Caco-2 (cell line): ENCODE data around the gene TASL. TPM values are rescaled to one million over a fixed set of nuclear protein-coding genes. Genes with fewer than 3 reads are reported as not detected.

Experiments used
- BruUV-seq: library from RNA; stranded (reverse); fragments of 400-500 nt; replicated peaks from 2 replicates; lab custom pipeline; 2021; lab: Mats Ljungman, UMichigan
- CTCF ChIA-PET: fragments of 300-600 bp; sonication (Branson Sonifier 250); formaldehyde crosslinking; loops from one replicate; lab custom pipeline; 2022; ENCODE audit warnings: antibody characterized with exemption; lab: Charles Lee
- POLR2A ChIA-PET: fragments of 300-600 bp; sonication (Branson Sonifier 250); formaldehyde crosslinking; loops from one replicate; lab custom pipeline; 2022; ENCODE audit warnings: antibody characterized with exemption; lab: Charles Lee
- DNase-seq, 2 experiments: peaks; one replicate each; pipeline versions ENCODE4 v3.0.0 to v3.0.0-alpha.2; 2020 to 2022
- H3K27me3 ChIP-seq: replicated peaks from 2 replicates; pipeline ENCODE4 v1.6.0; 2011; ENCODE audit warnings: low read length; ENCODE audit not compliant: control insufficient read depth, insufficient read depth
- H3K36me3 ChIP-seq: 2 replicates; pipeline ENCODE4 v1.5.1; 2011; ENCODE audit warnings: low read length; ENCODE audit not compliant: control insufficient read depth, insufficient read depth
- H3K4me1 ChIP-seq: fragments of 250-450 bp; sonication (Bioruptor Pico); 2 replicates; pipeline ENCODE4 v1.5.1; 2020; ENCODE audit warnings: mild to moderate bottlenecking
- H3K4me3 ChIP-seq: 2 replicates; pipeline ENCODE4 v1.5.1; 2011; ENCODE audit warnings: low read depth, mild to moderate bottlenecking, control low read depth, low read length
- H3K9me3 ChIP-seq: fragments of 250-450 bp; sonication (Bioruptor Pico); 2 replicates; pipeline ENCODE4 v1.5.1; 2020; ENCODE audit warnings: mild to moderate bottlenecking, moderate library complexity
- H3K27ac Mint-ChIP-seq: one replicate; pipeline ENCODE4 v1.8.0; 2022; ENCODE audit warnings: mixed read lengths; ENCODE audit not compliant: unreplicated experiment
- H3K27me3 Mint-ChIP-seq: one replicate; pipeline ENCODE4 v1.8.0; 2022; ENCODE audit warnings: mixed read lengths; ENCODE audit not compliant: insufficient read depth, unreplicated experiment
- H3K36me3 Mint-ChIP-seq: one replicate; pipeline ENCODE4 v1.8.0; 2022; ENCODE audit warnings: mild to moderate bottlenecking, mixed read lengths; ENCODE audit not compliant: insufficient read depth, unreplicated experiment
- H3K4me1 Mint-ChIP-seq: one replicate; pipeline ENCODE4 v1.8.0; 2022; ENCODE audit warnings: low read depth, mixed read lengths; ENCODE audit not compliant: unreplicated experiment
- H3K4me3 Mint-ChIP-seq: one replicate; pipeline ENCODE4 v1.8.0; 2022; ENCODE audit warnings: mild to moderate bottlenecking, moderate library complexity, mixed read lengths; ENCODE audit not compliant: unreplicated experiment
- H3K9me3 Mint-ChIP-seq: one replicate; pipeline ENCODE4 v1.8.0; 2022; ENCODE audit warnings: mixed read lengths; ENCODE audit not compliant: unreplicated experiment
- intact Hi-C: fragments of 100-400 bp; cut with micrococcal nuclease; formaldehyde crosslinking; loops from one replicate; pipeline ENCODE4 v1.10.0; 2022; ENCODE audit not compliant: unreplicated experiment
- total RNA-seq: library from RNA; stranded (reverse); gene quantifications from 2 replicates; pipeline ENCODE4 v1.2.3, GENCODE V29; 2022
- TF ChIP-seq, protein P1 (sequence below), 2 experiments: fragments of 200-600 bp in 1 of 2; IDR thresholded peaks; 1 replicate in 1 of 2; 2 replicates in 1 of 2; pipeline versions ENCODE4 v1.5.1 to v1.8.0; 2011 to 2022; ENCODE audit warnings: antibody characterized with exemption in 1 of 2, control low read depth in 1 of 2, inconsistent platforms in 1 of 2, low read depth in 1 of 2, low read length in 1 of 2, mild to moderate bottlenecking in 1 of 2, moderate library complexity in 1 of 2; ENCODE audit not compliant: insufficient read depth in 1 of 2, severe bottlenecking in 1 of 2, unreplicated experiment in 1 of 2

The TASL gene
- total RNA-seq, 1 experiment from 2014 or later = not detected

DNA sequence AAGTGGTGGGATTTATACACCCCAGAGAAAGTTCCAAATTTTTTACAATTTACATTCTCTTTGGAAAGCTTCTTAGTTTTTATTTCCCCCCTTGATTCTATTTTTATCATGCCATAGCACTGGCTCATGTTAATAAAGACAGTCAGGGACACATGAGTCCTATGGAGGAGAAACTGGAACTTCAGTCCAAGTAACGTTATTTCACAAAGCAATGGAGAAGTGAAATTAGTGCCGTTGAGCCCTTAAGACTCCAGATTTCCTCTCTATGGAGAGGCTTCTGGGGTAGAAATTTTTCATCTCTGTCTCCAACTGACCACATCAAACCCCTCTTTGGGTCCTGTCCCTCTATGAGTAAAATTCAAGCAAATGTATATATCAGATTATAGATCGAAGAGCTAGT lies 12.8 kb upstream of the TASL start:
- H3K4me1 Mint-ChIP-seq = no peaks in the 10 kb centered on the region
- no peak overlapping the region for H3K4me3 ChIP-seq
- no peak overlapping the region for H3K4me3 Mint-ChIP-seq
- ChIA-PET CTCF (no interaction called here), POLR2A (no interaction called here)
- H3K27me3 Mint-ChIP-seq = peaks cover 2% of the 10 kb centered on the region
- intact Hi-C loops = no loop called here
- H3K9me3 Mint-ChIP-seq = no peaks in the 10 kb centered on the region
- no peaks in the 10 kb centered on the region for H3K4me1 ChIP-seq
- no peaks in the 10 kb centered on the region for H3K36me3 Mint-ChIP-seq
- no TSS peak for BruUV-seq
- H3K36me3 ChIP-seq = no peaks in the 10 kb centered on the region
- no peaks in the 10 kb centered on the region for H3K9me3 ChIP-seq
- H3K27ac Mint-ChIP-seq = no peak overlapping the region
- no peak for DNase-seq
- no peaks in the 10 kb centered on the region for H3K27me3 ChIP-seq
- TF ChIP-seq, protein P1, sequence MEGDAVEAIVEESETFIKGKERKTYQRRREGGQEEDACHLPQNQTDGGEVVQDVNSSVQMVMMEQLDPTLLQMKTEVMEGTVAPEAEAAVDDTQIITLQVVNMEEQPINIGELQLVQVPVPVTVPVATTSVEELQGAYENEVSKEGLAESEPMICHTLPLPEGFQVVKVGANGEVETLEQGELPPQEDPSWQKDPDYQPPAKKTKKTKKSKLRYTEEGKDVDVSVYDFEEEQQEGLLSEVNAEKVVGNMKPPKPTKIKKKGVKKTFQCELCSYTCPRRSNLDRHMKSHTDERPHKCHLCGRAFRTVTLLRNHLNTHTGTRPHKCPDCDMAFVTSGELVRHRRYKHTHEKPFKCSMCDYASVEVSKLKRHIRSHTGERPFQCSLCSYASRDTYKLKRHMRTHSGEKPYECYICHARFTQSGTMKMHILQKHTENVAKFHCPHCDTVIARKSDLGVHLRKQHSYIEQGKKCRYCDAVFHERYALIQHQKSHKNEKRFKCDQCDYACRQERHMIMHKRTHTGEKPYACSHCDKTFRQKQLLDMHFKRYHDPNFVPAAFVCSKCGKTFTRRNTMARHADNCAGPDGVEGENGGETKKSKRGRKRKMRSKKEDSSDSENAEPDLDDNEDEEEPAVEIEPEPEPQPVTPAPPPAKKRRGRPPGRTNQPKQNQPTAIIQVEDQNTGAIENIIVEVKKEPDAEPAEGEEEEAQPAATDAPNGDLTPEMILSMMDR (IDR thresholded peaks at IDR 0.05; ENCODE audit: insufficient read depth in 1 of 2, low read depth in 1 of 2, low read length in 1 of 2, severe bottlenecking in 1 of 2, unreplicated experiment in 1 of 2) = no peak

DNA sequence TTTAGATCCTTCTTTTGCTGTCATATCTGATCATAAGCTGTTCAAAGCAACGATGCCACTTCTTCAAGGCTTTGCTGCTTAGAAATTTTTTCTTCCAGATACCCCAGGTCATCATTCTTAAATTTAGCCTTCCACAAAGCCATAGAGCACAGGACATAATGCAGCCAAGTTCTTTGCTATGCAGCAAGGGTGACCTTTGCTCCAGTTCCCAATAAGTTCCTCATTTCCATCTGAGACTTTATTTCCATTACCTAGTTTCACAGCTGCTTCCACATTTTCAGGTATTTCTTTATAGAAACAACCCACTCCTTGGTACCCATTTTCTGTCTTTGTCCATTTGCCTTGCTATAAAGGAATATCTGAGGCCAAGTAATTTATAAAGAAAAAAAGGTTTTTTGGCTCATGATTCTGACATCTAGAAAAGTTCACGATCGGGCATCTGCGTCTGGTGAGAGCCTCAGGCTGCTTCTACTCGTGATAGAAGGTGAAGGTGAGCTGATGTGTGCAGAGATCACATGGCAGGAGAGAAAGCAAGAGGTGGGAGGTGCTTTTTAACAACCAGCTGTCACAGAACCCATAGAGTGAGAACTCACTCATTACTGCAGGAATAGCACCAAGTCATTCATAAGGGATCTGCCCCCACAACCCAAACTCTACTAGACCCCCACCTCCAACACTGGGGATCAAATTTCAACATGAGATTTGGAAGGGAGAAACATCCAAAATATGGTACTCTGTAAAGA lies 11.8 kb upstream of the TASL start:
- intact Hi-C loops = no loop called here
- Mint-ChIP-seq H3K4me3 (no peak overlapping the region), H3K4me1 (no peaks in the 10 kb centered on the region), H3K27ac (no peak overlapping the region), H3K36me3 (no peaks in the 10 kb centered on the region), H3K27me3 (peaks cover 2% of the 10 kb centered on the region), H3K9me3 (no peaks in the 10 kb centered on the region)
- ChIA-PET POLR2A (no interaction called here), CTCF (interaction anchor here (0.6 to 1.0 kb wide), 2 partner anchors 18 to 744 kb away, joined by 3 to 4 read pairs; no protein-coding TSS in a partner anchor)
- Histone ChIP-seq H3K27me3 (no peaks in the 10 kb centered on the region), H3K9me3 (no peaks in the 10 kb centered on the region), H3K36me3 (no peaks in the 10 kb centered on the region), H3K4me1 (no peaks in the 10 kb centered on the region), H3K4me3 (no peak overlapping the region)
- no peak for DNase-seq
- no TSS peak for BruUV-seq
- TF ChIP-seq, protein P1 (IDR thresholded peaks at IDR 0.05; ENCODE audit: insufficient read depth in 1 of 2, low read depth in 1 of 2, low read length in 1 of 2, severe bottlenecking in 1 of 2, unreplicated experiment in 1 of 2) = no peak

DNA sequence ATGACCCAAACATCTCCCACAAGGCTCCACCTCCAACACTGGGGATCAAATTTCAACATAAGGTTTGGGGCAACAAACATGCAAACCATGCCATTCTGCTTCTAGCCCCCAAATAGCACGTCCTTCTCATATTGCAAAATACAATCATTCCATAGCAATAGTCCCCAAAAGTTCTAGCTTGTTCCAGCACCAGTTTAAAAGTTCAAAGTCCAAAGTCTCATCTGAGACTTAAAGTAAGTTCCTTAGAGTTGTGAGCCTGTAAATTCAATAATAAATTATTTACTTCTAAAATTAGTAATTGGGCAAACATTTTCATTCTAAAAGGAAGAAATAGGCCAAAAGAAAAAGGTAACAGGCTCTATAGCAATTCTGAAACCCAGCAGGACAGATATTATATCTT lies 8.9 kb upstream of the TASL start:
- H3K36me3 ChIP-seq = no peaks in the 10 kb centered on the region
- Mint-ChIP-seq H3K36me3 (no peaks in the 10 kb centered on the region), H3K27me3 (peaks cover 2% of the 10 kb centered on the region), H3K27ac (no peak overlapping the region), H3K4me3 (no peak overlapping the region), H3K4me1 (no peaks in the 10 kb centered on the region), H3K9me3 (no peaks in the 10 kb centered on the region)
- intact Hi-C loops = no loop called here
- BruUV-seq = no TSS peak
- H3K27me3 ChIP-seq = no peaks in the 10 kb centered on the region
- ChIA-PET POLR2A (no interaction called here), CTCF (no interaction called here)
- no peaks in the 10 kb centered on the region for H3K4me1 ChIP-seq
- no peak overlapping the region for H3K4me3 ChIP-seq
- H3K9me3 ChIP-seq = no peaks in the 10 kb centered on the region
- no peak for DNase-seq
- TF ChIP-seq, protein P1 (IDR thresholded peaks at IDR 0.05; ENCODE audit: insufficient read depth in 1 of 2, low read depth in 1 of 2, low read length in 1 of 2, severe bottlenecking in 1 of 2, unreplicated experiment in 1 of 2) = no peak
